Non-pigmented ciliary epithelial cell (primary cell): ENCODE results near the gene HSPA4.
"Not testable (repeated sequence)": the region's sequence is repeated elsewhere in the genome, so short reads cannot be mapped to it uniquely, and the experiment has no call there.

Experiments used
- DNase-seq: peaks from one replicate; pipeline ENCODE4 v3.0.0-alpha.2; 2010; ENCODE audit warnings: low read depth

Gene HSPA4

GRCh38 chr5:133050521-133050920 is 1.3 kb upstream of the HSPA4 start:
- DNase-seq = no peak

- DNase-seq = no peak
These were observed 712 bp upstream of the HSPA4 start for GRCh38 chr5:133051061-133051541.

- no peak for DNase-seq
These were observed 733 bp downstream of the HSPA4 start for GRCh38 chr5:133052317-133053175.

- no peak for DNase-seq
These were observed 1.6 kb downstream of the HSPA4 start for GRCh38 chr5:133053448-133053847.

- no peak for DNase-seq
These were observed 3.1 kb downstream of the HSPA4 start for GRCh38 chr5:133054697-133055471.

GRCh38 chr5:133056891-133057290 is 5.1 kb downstream of the HSPA4 start:
- no peak for DNase-seq

GRCh38 chr5:133059621-133060020 is 7.8 kb downstream of the HSPA4 start:
- DNase-seq = no peak

- no peak for DNase-seq
These were observed 10.5 kb downstream of the HSPA4 start for GRCh38 chr5:133062276-133062675.

- no peak for DNase-seq
These were observed 12.2 kb downstream of the HSPA4 start for GRCh38 chr5:133063965-133064364.

GRCh38 chr5:133065471-133065870 is 13.7 kb downstream of the HSPA4 start:
- no peak for DNase-seq

GRCh38 chr5:133066045-133066444 is 14.2 kb downstream of the HSPA4 start:
- no peak for DNase-seq

- no peak for DNase-seq
These were observed 20.2 kb downstream of the HSPA4 start for GRCh38 chr5:133072021-133072420.

- no peak for DNase-seq
These were observed 24.0 kb downstream of the HSPA4 start for GRCh38 chr5:133075572-133076536.

- no peak for DNase-seq
These were observed 27.2 kb downstream of the HSPA4 start for GRCh38 chr5:133079048-133079447.

GRCh38 chr5:133081036-133081435 is 29.2 kb downstream of the HSPA4 start:
- DNase-seq = no peak

- DNase-seq = no peak
These were observed 29.9 kb downstream of the HSPA4 start for GRCh38 chr5:133081703-133082102.

- DNase-seq = no peak
These were observed 30.3 kb downstream of the HSPA4 start for GRCh38 chr5:133082128-133082527.

- DNase-seq = no peak
These were observed 32.1 kb downstream of the HSPA4 start for GRCh38 chr5:133083901-133084300.

- DNase-seq = not testable (repeated sequence)
These were observed 33.4 kb downstream of the HSPA4 start for GRCh38 chr5:133085171-133085570.

- no peak for DNase-seq
These were observed 34.6 kb downstream of the HSPA4 start for GRCh38 chr5:133086366-133086875.

- DNase-seq = no peak
These were observed 36.3 kb downstream of the HSPA4 start for GRCh38 chr5:133088064-133088463.

GRCh38 chr5:133091034-133091433 is 39.2 kb downstream of the HSPA4 start:
- no peak for DNase-seq
